CD14-positive monocyte (primary cell): ENCODE data around the gene CBLB. TPM values are rescaled to one million over a fixed set of nuclear protein-coding genes. Genes with fewer than 3 reads are reported as not detected.

Source experiments
- DNase-seq, 3 donors: peaks; one replicate each; pipeline ENCODE4 v3.0.0-alpha.2; 2011 to 2022
- H2AFZ ChIP-seq: 2 replicates; pipeline ENCODE4 v1.6.0; 2012; ENCODE audit warnings: mild to moderate bottlenecking, low read depth, low read length, inconsistent platforms; ENCODE audit not compliant: insufficient read depth, poor library complexity, severe bottlenecking
- H3K27ac ChIP-seq, 2 donors: 1 replicate in 1 of 2; 2 replicates in 1 of 2; pipeline ENCODE4 v1.5.1; 2012 to 2013; ENCODE audit warnings: low read length in 2 of 2, control low read depth in 1 of 2, inconsistent platforms in 1 of 2, low read depth in 1 of 2, mild to moderate bottlenecking in 1 of 2
- H3K27me3 ChIP-seq, 2 donors: one replicate each; pipeline versions ENCODE4 v1.6.0 to v1.6.1; 2011 to 2013; ENCODE audit warnings: low read length in 2 of 2; ENCODE audit not compliant: control insufficient read depth in 2 of 2, insufficient read depth in 2 of 2
- H3K36me3 ChIP-seq, 2 donors: replicated peaks in 1 of 2; 1 replicate in 1 of 2; 2 replicates in 1 of 2; pipeline versions ENCODE4 v1.5.1 to v1.6.1; 2012 to 2013; ENCODE audit warnings: low read length in 2 of 2, control low read depth in 1 of 2, inconsistent platforms in 1 of 2, mild to moderate bottlenecking in 1 of 2; ENCODE audit not compliant: insufficient read depth in 2 of 2, control insufficient read depth in 1 of 2
- H3K4me1 ChIP-seq, 2 donors: 1 replicate in 1 of 2; 2 replicates in 1 of 2; pipeline versions ENCODE4 v1.5.1 to v1.6.1; 2012 to 2013; ENCODE audit warnings: low read length in 2 of 2, control low read depth in 1 of 2, inconsistent platforms in 1 of 2, mild to moderate bottlenecking in 1 of 2, moderate library complexity in 1 of 2; ENCODE audit not compliant: insufficient read depth in 2 of 2, control insufficient read depth in 1 of 2
- H3K4me2 ChIP-seq: replicated peaks from 2 replicates; pipeline ENCODE3; 2012; ENCODE audit warnings: low read length, moderate library complexity, mild to moderate bottlenecking; ENCODE audit not compliant: poor library complexity, severe bottlenecking; ENCODE audit errors: extremely low read depth
- H3K4me3 ChIP-seq, 3 experiments: fragments of 200-600 bp in 1 of 3; sonication (generic) in 1 of 3; replicated peaks in 1 of 3; 1 replicate in 2 of 3; 2 replicates in 1 of 3; pipeline ENCODE4 v1.5.1; 2011 to 2013; ENCODE audit warnings: low read length in 3 of 3, mild to moderate bottlenecking in 3 of 3, control low read depth in 2 of 3, low read depth in 2 of 3, inconsistent platforms in 1 of 3, moderate library complexity in 1 of 3
- H3K79me2 ChIP-seq: 2 replicates; pipeline ENCODE4 v1.6.0; 2012; ENCODE audit warnings: mild to moderate bottlenecking, control low read depth, inconsistent platforms, low read length, moderate library complexity; ENCODE audit not compliant: insufficient read depth
- H3K9ac ChIP-seq: 2 replicates; pipeline ENCODE4 v1.6.0; 2017; ENCODE audit warnings: low read length, mild to moderate bottlenecking; ENCODE audit not compliant: insufficient read depth, poor library complexity, severe bottlenecking
- H3K9me3 ChIP-seq, 2 donors: replicated peaks in 1 of 2; 1 replicate in 1 of 2; 2 replicates in 1 of 2; pipeline versions ENCODE4 v1.5.1 to v1.6.1; 2012 to 2013; ENCODE audit warnings: low read length in 2 of 2, control low read depth in 1 of 2; ENCODE audit not compliant: control insufficient read depth in 1 of 2, insufficient read depth in 1 of 2
- H4K20me1 ChIP-seq: 2 replicates; pipeline ENCODE4 v1.6.0; 2012; ENCODE audit warnings: mild to moderate bottlenecking, low read length, control low read depth, moderate library complexity; ENCODE audit not compliant: insufficient read depth
- H3K27ac Mint-ChIP-seq, 7 donors: one replicate each; pipeline ENCODE4 v1.8.0; 2020; ENCODE audit warnings: mild to moderate bottlenecking in 7 of 7, mixed read lengths in 7 of 7, moderate library complexity in 6 of 7, inconsistent platforms in 2 of 7
- H3K27me3 Mint-ChIP-seq, 3 donors: one replicate each; pipeline ENCODE4 v1.8.0; 2021 to 2022; ENCODE audit warnings: low read depth in 3 of 3, mild to moderate bottlenecking in 3 of 3, mixed read lengths in 3 of 3, moderate library complexity in 3 of 3, inconsistent platforms in 1 of 3
- H3K36me3 Mint-ChIP-seq, 2 donors: one replicate each; pipeline ENCODE4 v1.8.0; 2020; ENCODE audit warnings: mixed read lengths in 2 of 2, inconsistent platforms in 1 of 2, mild to moderate bottlenecking in 1 of 2
- H3K4me1 Mint-ChIP-seq: one replicate; pipeline ENCODE4 v1.8.0; 2020; ENCODE audit warnings: mild to moderate bottlenecking, mixed read lengths
- H3K4me3 Mint-ChIP-seq, 2 donors: one replicate each; pipeline ENCODE4 v1.8.0; 2020; ENCODE audit warnings: mild to moderate bottlenecking in 2 of 2, mixed read lengths in 2 of 2, moderate library complexity in 1 of 2
- H3K9me3 Mint-ChIP-seq, 7 donors: one replicate each; pipeline ENCODE4 v1.8.0; 2020 to 2022; ENCODE audit warnings: mixed read lengths in 7 of 7, mild to moderate bottlenecking in 6 of 7, moderate library complexity in 6 of 7, inconsistent platforms in 2 of 7
- WGBS: methylation state at CpG from one replicate; pipeline ENCODE4 v1.1.5; 2013; ENCODE audit warnings: missing lambda C conversion rate; ENCODE audit not compliant: insufficient coverage; 5-methylcytosine and 5-hydroxymethylcytosine counted together
- intact Hi-C, 2 donors: fragments of 100-400 bp; cut with micrococcal nuclease; formaldehyde crosslinking; loops; one replicate each; pipeline versions ENCODE4 v1.15.0 to v1.15.1; 2023
- polyA plus RNA-seq, 3 donors: library from polyadenylated mRNA; depleted of rRNA in 1 of 3; unstranded in 2 of 3; stranded (reverse) in 1 of 3; fragments of 300-500 nt in 2 of 3; fragments of >200 nt in 1 of 3; fragmentation: Illumina TruSeq in 2 of 3; gene quantifications; 1 replicate in 2 of 3; 2 replicates in 1 of 3; pipeline ENCODE4 v1.2.3, GENCODE V29; 2012 to 2021
- TF ChIP-seq, protein P1 (sequence below): fragments of 200-600 bp; IDR thresholded peaks from one replicate; pipeline ENCODE4 v1.8.0; 2022; ENCODE audit warnings: antibody characterized with exemption, mild to moderate bottlenecking

CBLB gene
- polyA plus RNA-seq, 3 donors, result 1.6 to 8.1 (median 3.6) TPM

DNA sequence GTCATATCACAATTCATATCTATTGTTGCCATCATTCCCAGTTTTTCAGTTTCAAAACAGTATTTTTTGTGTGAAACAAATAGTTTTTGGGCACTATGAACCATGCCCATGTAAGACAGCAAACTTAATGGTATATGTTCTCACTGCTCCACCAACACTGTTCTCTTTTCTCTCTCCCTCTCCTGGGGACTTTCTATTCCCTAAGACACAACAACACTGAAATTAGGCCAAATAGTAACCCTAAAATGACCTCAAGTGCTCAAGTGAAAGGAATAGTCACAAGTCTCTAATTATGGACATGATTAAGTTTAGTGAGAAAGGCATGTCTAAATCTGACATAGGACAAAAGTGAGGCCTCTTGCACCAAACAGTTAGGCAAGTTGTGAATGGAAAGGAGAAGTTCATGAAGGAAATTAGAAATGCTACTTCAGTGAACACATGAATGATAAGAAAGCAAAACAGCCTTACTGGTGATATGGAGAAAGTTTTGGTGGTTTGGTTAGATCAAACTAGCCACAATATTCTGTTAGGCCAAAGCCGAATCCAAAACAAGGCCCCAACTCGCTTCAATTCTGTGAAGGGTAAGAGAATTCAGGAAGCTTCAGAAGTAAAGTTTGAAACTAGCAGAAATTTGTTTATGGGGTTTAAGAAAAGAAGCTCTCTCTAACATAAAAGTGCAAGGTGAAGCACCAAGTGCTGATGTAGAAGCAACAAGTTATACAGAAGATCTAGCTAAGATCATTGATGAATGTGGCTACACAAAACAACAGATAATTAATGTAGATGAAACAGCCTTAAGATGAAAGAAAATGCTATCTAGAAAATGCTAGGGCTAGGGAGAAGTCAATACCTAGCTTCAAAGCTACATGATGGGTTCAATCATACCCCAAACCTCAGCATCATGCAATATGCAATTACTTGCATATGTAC lies 104.2 kb downstream of the CBLB start:
- H3K4me1 ChIP-seq, result peaks cover 10 to 16% of the 10 kb centered on the region in 2 donors
- H3K4me3 ChIP-seq, result no peak overlapping the region
- H2AFZ ChIP-seq, result no peak overlapping the region

GRCh38 chr3:105763659-105764036 lies 105.2 kb downstream of the CBLB start:
- Histone ChIP-seq H4K20me1 (no peaks in the 10 kb centered on the region), H3K4me2 (no peak overlapping the region), H2AFZ (no peak overlapping the region), H3K4me3 (no peak overlapping the region), H3K27ac (no peak overlapping the region), H3K9me3 (peaks cover 17 to 26% of the 10 kb centered on the region in 2 donors), H3K9ac (no peak overlapping the region), H3K79me2 (no peaks in the 10 kb centered on the region), H3K36me3 (peaks cover 0 to 18% of the 10 kb centered on the region in 2 donors), H3K27me3 (no peaks in the 10 kb centered on the region), H3K4me1 (peaks cover 10 to 16% of the 10 kb centered on the region in 2 donors)
- peaks cover 20 to 33% (median 26%) of the 10 kb centered on the region in 7 donors for H3K9me3 Mint-ChIP-seq
- H3K27ac Mint-ChIP-seq, result no peak overlapping the region
- TF ChIP-seq, protein P1, sequence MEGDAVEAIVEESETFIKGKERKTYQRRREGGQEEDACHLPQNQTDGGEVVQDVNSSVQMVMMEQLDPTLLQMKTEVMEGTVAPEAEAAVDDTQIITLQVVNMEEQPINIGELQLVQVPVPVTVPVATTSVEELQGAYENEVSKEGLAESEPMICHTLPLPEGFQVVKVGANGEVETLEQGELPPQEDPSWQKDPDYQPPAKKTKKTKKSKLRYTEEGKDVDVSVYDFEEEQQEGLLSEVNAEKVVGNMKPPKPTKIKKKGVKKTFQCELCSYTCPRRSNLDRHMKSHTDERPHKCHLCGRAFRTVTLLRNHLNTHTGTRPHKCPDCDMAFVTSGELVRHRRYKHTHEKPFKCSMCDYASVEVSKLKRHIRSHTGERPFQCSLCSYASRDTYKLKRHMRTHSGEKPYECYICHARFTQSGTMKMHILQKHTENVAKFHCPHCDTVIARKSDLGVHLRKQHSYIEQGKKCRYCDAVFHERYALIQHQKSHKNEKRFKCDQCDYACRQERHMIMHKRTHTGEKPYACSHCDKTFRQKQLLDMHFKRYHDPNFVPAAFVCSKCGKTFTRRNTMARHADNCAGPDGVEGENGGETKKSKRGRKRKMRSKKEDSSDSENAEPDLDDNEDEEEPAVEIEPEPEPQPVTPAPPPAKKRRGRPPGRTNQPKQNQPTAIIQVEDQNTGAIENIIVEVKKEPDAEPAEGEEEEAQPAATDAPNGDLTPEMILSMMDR, result no peak
- intact Hi-C loops, result no loop called here
- peaks cover 24% of the 10 kb centered on the region for H3K4me1 Mint-ChIP-seq
- no peak overlapping the region for H3K4me3 Mint-ChIP-seq
- no peaks in the 10 kb centered on the region for H3K27me3 Mint-ChIP-seq
- peaks cover 24 to 35% of the 10 kb centered on the region in 2 donors for H3K36me3 Mint-ChIP-seq
- DNase-seq, result no peak

More for the DNA sequence above, 104.2 kb downstream of the CBLB start:
- DNase-seq, result peak in 1 of 3 donors; percentile 10
- H4K20me1 ChIP-seq, result no peaks in the 10 kb centered on the region
- H3K4me2 ChIP-seq, result no peak overlapping the region
- no peaks in the 10 kb centered on the region for H3K79me2 ChIP-seq
- intact Hi-C loops, result no loop called here
- H3K4me3 Mint-ChIP-seq, result no peak overlapping the region
- H3K27ac ChIP-seq, result peak overlapping the region in 1 of 2 donors; percentile 43
- peaks cover 24% of the 10 kb centered on the region for H3K4me1 Mint-ChIP-seq
- H3K36me3 Mint-ChIP-seq, result peaks cover 17 to 27% of the 10 kb centered on the region in 2 donors
- H3K9me3 Mint-ChIP-seq, result peaks cover 12 to 25% (median 18%) of the 10 kb centered on the region in 7 donors
- H3K27me3 Mint-ChIP-seq, result no peaks in the 10 kb centered on the region
- no peaks in the 10 kb centered on the region for H3K27me3 ChIP-seq
- peaks cover 8 to 16% of the 10 kb centered on the region in 2 donors for H3K9me3 ChIP-seq
- H3K27ac Mint-ChIP-seq, result peak overlapping the region in 6 of 7 donors; percentile 31 to 73 (median 49)
- no peak overlapping the region for H3K9ac ChIP-seq
- TF ChIP-seq, protein P1, result no peak
- peaks cover 0 to 8% of the 10 kb centered on the region in 2 donors for H3K36me3 ChIP-seq
- no CpG with 5 or more reads among the region's 2 CpGs for whole genome bisulfite sequencing
